Muscle layer of duodenum (tissue), 2 donors: ENCODE results near the gene RNF17.

ENCODE experiments used
- H3K27ac ChIP-seq: one replicate; pipeline ENCODE4 v1.7.0; 2013; ENCODE audit warnings: mild to moderate bottlenecking, low read length
- H3K27me3 ChIP-seq: one replicate; pipeline ENCODE4 v1.7.0; 2013; ENCODE audit warnings: low read depth, mild to moderate bottlenecking, control low read depth, low read length
- H3K36me3 ChIP-seq, 2 donors: one replicate each; pipeline ENCODE4 v1.7.0; 2013; ENCODE audit warnings: low read length in 2 of 2, control low read depth in 1 of 2, mild to moderate bottlenecking in 1 of 2; ENCODE audit not compliant: insufficient read depth in 2 of 2, control insufficient read depth in 1 of 2
- H3K4me1 ChIP-seq, 2 donors: one replicate each; pipeline ENCODE4 v1.7.0; 2013; ENCODE audit warnings: low read length in 2 of 2, mild to moderate bottlenecking in 2 of 2, control low read depth in 1 of 2, moderate library complexity in 1 of 2; ENCODE audit not compliant: insufficient read depth in 2 of 2, control insufficient read depth in 1 of 2
- H3K4me3 ChIP-seq, 2 donors: one replicate each; pipeline ENCODE4 v1.7.0; 2013; ENCODE audit warnings: low read length in 2 of 2, low read depth in 1 of 2, mild to moderate bottlenecking in 1 of 2
- H3K9me3 ChIP-seq, 2 donors: one replicate each; pipeline ENCODE4 v1.7.0; 2013; ENCODE audit warnings: low read length in 2 of 2, control low read depth in 1 of 2, mild to moderate bottlenecking in 1 of 2; ENCODE audit not compliant: control insufficient read depth in 1 of 2
- donor health status: healthy.

RNF17 gene

GRCh38 chr13:24900507-24900906 lies 136.5 kb downstream of the RNF17 start:
- Histone ChIP-seq H3K27ac (no peak overlapping the region), H3K36me3 (peaks cover 0 to 26% of the 10 kb centered on the region in 2 donors), H3K4me3 (no peak overlapping the region), H3K27me3 (no peaks in the 10 kb centered on the region), H3K4me1 (no peaks in the 10 kb centered on the region), H3K9me3 (no peaks in the 10 kb centered on the region)

GRCh38 chr13:24905242-24905641 lies 141.3 kb downstream of the RNF17 start:
- H3K36me3 ChIP-seq: peaks cover 14 to 28% of the 10 kb centered on the region in 2 donors
- no peaks in the 10 kb centered on the region for H3K9me3 ChIP-seq
- H3K27ac ChIP-seq: no peak overlapping the region
- H3K4me1 ChIP-seq: no peaks in the 10 kb centered on the region
- no peak overlapping the region for H3K4me3 ChIP-seq
- H3K27me3 ChIP-seq: no peaks in the 10 kb centered on the region

- peaks cover 20 to 36% of the 10 kb centered on the region in 2 donors for H3K36me3 ChIP-seq
- no peaks in the 10 kb centered on the region for H3K9me3 ChIP-seq
- no peak overlapping the region for H3K4me3 ChIP-seq
- H3K4me1 ChIP-seq: no peaks in the 10 kb centered on the region
- no peaks in the 10 kb centered on the region for H3K27me3 ChIP-seq
- no peak overlapping the region for H3K27ac ChIP-seq
Measured at GRCh38 chr13:24906268-24906667, 142.3 kb downstream of the RNF17 start.

GRCh38 chr13:24910502-24911132 lies 146.6 kb downstream of the RNF17 start:
- no peak overlapping the region for H3K4me3 ChIP-seq
- no peaks in the 10 kb centered on the region for H3K9me3 ChIP-seq
- H3K4me1 ChIP-seq: no peaks in the 10 kb centered on the region
- peaks cover 20 to 30% of the 10 kb centered on the region in 2 donors for H3K36me3 ChIP-seq
- no peak overlapping the region for H3K27ac ChIP-seq
- H3K27me3 ChIP-seq: no peaks in the 10 kb centered on the region

GRCh38 chr13:24911133-24911908 lies 147.4 kb downstream of the RNF17 start:
- H3K9me3 ChIP-seq: no peaks in the 10 kb centered on the region
- no peak overlapping the region for H3K4me3 ChIP-seq
- H3K27ac ChIP-seq: no peak overlapping the region
- no peaks in the 10 kb centered on the region for H3K27me3 ChIP-seq
- H3K36me3 ChIP-seq: peaks cover 13 to 23% of the 10 kb centered on the region in 2 donors
- no peaks in the 10 kb centered on the region for H3K4me1 ChIP-seq

- H3K9me3 ChIP-seq: no peaks in the 10 kb centered on the region
- H3K27ac ChIP-seq: no peak overlapping the region
- H3K36me3 ChIP-seq: peaks cover 0 to 4% of the 10 kb centered on the region in 2 donors
- H3K4me3 ChIP-seq: no peak overlapping the region
- no peaks in the 10 kb centered on the region for H3K27me3 ChIP-seq
- peaks cover 0 to under 1% of the 10 kb centered on the region in 2 donors for H3K4me1 ChIP-seq
Measured at GRCh38 chr13:24916464-24916863, 152.5 kb downstream of the RNF17 start.

- Histone ChIP-seq H3K4me1 (peaks cover 4 to 8% of the 10 kb centered on the region in 2 donors), H3K4me3 (no peak overlapping the region), H3K27me3 (no peaks in the 10 kb centered on the region), H3K27ac (no peak overlapping the region), H3K36me3 (peaks cover 0 to 6% of the 10 kb centered on the region in 2 donors), H3K9me3 (no peaks in the 10 kb centered on the region)
Measured at GRCh38 chr13:24921003-24921402, 157.0 kb downstream of the RNF17 start.

- no peaks in the 10 kb centered on the region for H3K27me3 ChIP-seq
Measured at GRCh38 chr13:24921881-24922280, 157.9 kb downstream of the RNF17 start.

GRCh38 chr13:24922387-24922744 lies 158.4 kb downstream of the RNF17 start:
- peak overlapping the region; percentile 89 to 98 for H3K4me3 ChIP-seq
- no peaks in the 10 kb centered on the region for H3K27me3 ChIP-seq
- H3K27ac ChIP-seq: peak overlapping the region; percentile 41
- H3K4me1 ChIP-seq: peaks cover 4 to 8% of the 10 kb centered on the region in 2 donors
- H3K36me3 ChIP-seq: peaks cover 0 to 6% of the 10 kb centered on the region in 2 donors
- H3K9me3 ChIP-seq: no peaks in the 10 kb centered on the region

More at GRCh38 chr13:24921881-24922280, 157.9 kb downstream of the RNF17 start:
- Histone ChIP-seq H3K4me1 (peaks cover 4 to 8% of the 10 kb centered on the region in 2 donors), H3K9me3 (no peaks in the 10 kb centered on the region), H3K4me3 (peak overlapping the region; percentile 89 to 98), H3K27ac (peak overlapping the region; percentile 41), H3K36me3 (peaks cover 0 to 6% of the 10 kb centered on the region in 2 donors)

- Histone ChIP-seq H3K4me1 (peaks cover 4 to 8% of the 10 kb centered on the region in 2 donors), H3K36me3 (peaks cover 0 to 6% of the 10 kb centered on the region in 2 donors), H3K4me3 (peak overlapping the region; percentile 89 to 98), H3K27ac (peak overlapping the region; percentile 99), H3K27me3 (no peaks in the 10 kb centered on the region), H3K9me3 (no peaks in the 10 kb centered on the region)
Measured at GRCh38 chr13:24922745-24923591, 159.0 kb downstream of the RNF17 start.
